Muscle layer of duodenum (tissue), 2 donors: Measurements from ENCODE around the gene ANKRD29.

Experiments
- H3K27ac ChIP-seq: one replicate; pipeline ENCODE4 v1.7.0; 2013; ENCODE audit warnings: mild to moderate bottlenecking, low read length
- H3K27me3 ChIP-seq: one replicate; pipeline ENCODE4 v1.7.0; 2013; ENCODE audit warnings: low read depth, mild to moderate bottlenecking, control low read depth, low read length
- H3K36me3 ChIP-seq, 2 donors: one replicate each; pipeline ENCODE4 v1.7.0; 2013; ENCODE audit warnings: low read length in 2 of 2, control low read depth in 1 of 2, mild to moderate bottlenecking in 1 of 2; ENCODE audit not compliant: insufficient read depth in 2 of 2, control insufficient read depth in 1 of 2
- H3K4me1 ChIP-seq, 2 donors: one replicate each; pipeline ENCODE4 v1.7.0; 2013; ENCODE audit warnings: low read length in 2 of 2, mild to moderate bottlenecking in 2 of 2, control low read depth in 1 of 2, moderate library complexity in 1 of 2; ENCODE audit not compliant: insufficient read depth in 2 of 2, control insufficient read depth in 1 of 2
- H3K4me3 ChIP-seq, 2 donors: one replicate each; pipeline ENCODE4 v1.7.0; 2013; ENCODE audit warnings: low read length in 2 of 2, low read depth in 1 of 2, mild to moderate bottlenecking in 1 of 2
- H3K9me3 ChIP-seq, 2 donors: one replicate each; pipeline ENCODE4 v1.7.0; 2013; ENCODE audit warnings: low read length in 2 of 2, control low read depth in 1 of 2, mild to moderate bottlenecking in 1 of 2; ENCODE audit not compliant: control insufficient read depth in 1 of 2
- donor health status: healthy.

ANKRD29 gene

GRCh38 chr18:23574611-23575308 lies 88.0 kb downstream of the ANKRD29 start:
- Histone ChIP-seq H3K27ac (peak overlapping the region; percentile 40), H3K4me1 (peaks cover 0 to 8% of the 10 kb centered on the region in 2 donors), H3K36me3 (peaks cover 15 to 19% of the 10 kb centered on the region in 2 donors), H3K27me3 (no peaks in the 10 kb centered on the region), H3K9me3 (no peaks in the 10 kb centered on the region), H3K4me3 (no peak overlapping the region)

- H3K4me1 ChIP-seq = peaks cover 0 to 2% of the 10 kb centered on the region in 2 donors
- H3K27ac ChIP-seq = peak overlapping the region; percentile 40
- H3K4me3 ChIP-seq = no peak overlapping the region
- H3K36me3 ChIP-seq = peaks cover 15 to 25% of the 10 kb centered on the region in 2 donors
- H3K9me3 ChIP-seq = no peaks in the 10 kb centered on the region
- H3K27me3 ChIP-seq = no peaks in the 10 kb centered on the region
These were observed 88.9 kb downstream of the ANKRD29 start for GRCh38 chr18:23573626-23574431.

GRCh38 chr18:23573020-23573419 lies 89.7 kb downstream of the ANKRD29 start:
- Histone ChIP-seq H3K36me3 (peaks cover 20 to 30% of the 10 kb centered on the region in 2 donors), H3K4me1 (no peaks in the 10 kb centered on the region)

GRCh38 chr18:23572570-23572969 lies 90.1 kb downstream of the ANKRD29 start:
- Histone ChIP-seq H3K9me3 (no peaks in the 10 kb centered on the region), H3K4me3 (no peak overlapping the region), H3K4me1 (no peaks in the 10 kb centered on the region), H3K27me3 (no peaks in the 10 kb centered on the region), H3K27ac (no peak overlapping the region), H3K36me3 (peaks cover 22 to 32% of the 10 kb centered on the region in 2 donors)

More at GRCh38 chr18:23573020-23573419, 89.7 kb downstream of the ANKRD29 start:
- no peak overlapping the region for H3K27ac ChIP-seq
- no peaks in the 10 kb centered on the region for H3K27me3 ChIP-seq
- no peak overlapping the region for H3K4me3 ChIP-seq
- H3K9me3 ChIP-seq = no peaks in the 10 kb centered on the region

GRCh38 chr18:23572012-23572411 lies 90.7 kb downstream of the ANKRD29 start:
- Histone ChIP-seq H3K27me3 (no peaks in the 10 kb centered on the region), H3K4me3 (no peak overlapping the region), H3K4me1 (no peaks in the 10 kb centered on the region), H3K9me3 (no peaks in the 10 kb centered on the region), H3K27ac (no peak overlapping the region), H3K36me3 (peaks cover 27 to 38% of the 10 kb centered on the region in 2 donors)

GRCh38 chr18:23570912-23571504 lies 91.7 kb downstream of the ANKRD29 start:
- Histone ChIP-seq H3K9me3 (no peaks in the 10 kb centered on the region), H3K4me3 (no peak overlapping the region), H3K36me3 (peaks cover 34 to 48% of the 10 kb centered on the region in 2 donors), H3K4me1 (no peaks in the 10 kb centered on the region), H3K27me3 (no peaks in the 10 kb centered on the region), H3K27ac (no peak overlapping the region)

- H3K27ac ChIP-seq = no peak overlapping the region
- H3K4me1 ChIP-seq = no peaks in the 10 kb centered on the region
- no peaks in the 10 kb centered on the region for H3K27me3 ChIP-seq
- no peaks in the 10 kb centered on the region for H3K9me3 ChIP-seq
- H3K36me3 ChIP-seq = peaks cover 34 to 53% of the 10 kb centered on the region in 2 donors
- no peak overlapping the region for H3K4me3 ChIP-seq
These were observed 93.2 kb downstream of the ANKRD29 start for GRCh38 chr18:23569299-23570063.

GRCh38 chr18:23568281-23569138 lies 94.2 kb downstream of the ANKRD29 start:
- H3K4me1 ChIP-seq = no peaks in the 10 kb centered on the region
- no peak overlapping the region for H3K4me3 ChIP-seq
- no peaks in the 10 kb centered on the region for H3K9me3 ChIP-seq
- H3K27ac ChIP-seq = no peak overlapping the region
- H3K36me3 ChIP-seq = peaks cover 34 to 52% of the 10 kb centered on the region in 2 donors
- no peaks in the 10 kb centered on the region for H3K27me3 ChIP-seq

- Histone ChIP-seq H3K9me3 (no peaks in the 10 kb centered on the region), H3K4me1 (no peaks in the 10 kb centered on the region), H3K4me3 (no peak overlapping the region), H3K27ac (no peak overlapping the region), H3K36me3 (peaks cover 28 to 44% of the 10 kb centered on the region in 2 donors), H3K27me3 (no peaks in the 10 kb centered on the region)
These were observed 95.0 kb downstream of the ANKRD29 start for GRCh38 chr18:23567671-23568070.

GRCh38 chr18:23565916-23566547 lies 96.7 kb downstream of the ANKRD29 start:
- no peak overlapping the region for H3K4me3 ChIP-seq
- peaks cover 33 to 56% of the 10 kb centered on the region in 2 donors for H3K36me3 ChIP-seq
- H3K27me3 ChIP-seq = no peaks in the 10 kb centered on the region
- H3K9me3 ChIP-seq = no peaks in the 10 kb centered on the region
- H3K27ac ChIP-seq = no peak overlapping the region
- no peaks in the 10 kb centered on the region for H3K4me1 ChIP-seq
